Measurements from ENCODE around the gene CDHR1.

Gene CDHR1

GRCh38 chr10:84235096-84235495 is 40.8 kb downstream of the CDHR1 start:
- no peak for DNase-seq

GRCh38 chr10:84236807-84237198 is 42.5 kb downstream of the CDHR1 start:
- DNase-seq: no peak

GRCh38 chr10:84237199-84238051 is 43.1 kb downstream of the CDHR1 start:
- no peak for DNase-seq

- no peak for DNase-seq
Observed at GRCh38 chr10:84238909-84239308, 44.6 kb downstream of the CDHR1 start.

GRCh38 chr10:84241185-84241790 is 47.0 kb downstream of the CDHR1 start, which contains the start of gene LRIT1:
Gene LRIT1 (minus strand): TSS chr10:84241546. CDS start chr10:84241439, 107 bp downstream.
- DNase-seq: no peak

GRCh38 chr10:84243759-84244158 is 49.4 kb downstream of the CDHR1 start:
- no peak for DNase-seq

GRCh38 chr10:84244651-84245270 is 50.4 kb downstream of the CDHR1 start, which contains the start of gene RGR:
Gene RGR (plus strand): TSS chr10:84245053. CDS start chr10:84245091, 38 bp downstream.
- peak; percentile 82 for DNase-seq

- no peak for DNase-seq
Observed at GRCh38 chr10:84247496-84247895, 53.2 kb downstream of the CDHR1 start.

- DNase-seq: no peak
Observed at GRCh38 chr10:84248794-84249193, 54.5 kb downstream of the CDHR1 start.

- no peak for DNase-seq
Observed at GRCh38 chr10:84254552-84255478, 60.5 kb downstream of the CDHR1 start.

- no peak for DNase-seq
Observed at GRCh38 chr10:84256510-84257342, 62.4 kb downstream of the CDHR1 start.

GRCh38 chr10:84257343-84258020 is 63.1 kb downstream of the CDHR1 start:
- no peak for DNase-seq

GRCh38 chr10:84258034-84258695 is 63.8 kb downstream of the CDHR1 start:
- DNase-seq: no peak

- DNase-seq: no peak
Observed at GRCh38 chr10:84261236-84261915, 67.0 kb downstream of the CDHR1 start.

- no peak for DNase-seq
Observed at GRCh38 chr10:84262190-84262956, 68.0 kb downstream of the CDHR1 start.

GRCh38 chr10:84263716-84264115 is 69.4 kb downstream of the CDHR1 start:
- no peak for DNase-seq

- DNase-seq: peak; percentile 75
Observed at GRCh38 chr10:84264611-84265141, 70.3 kb downstream of the CDHR1 start.

- DNase-seq: no peak
Observed at GRCh38 chr10:84265418-84265817, 71.1 kb downstream of the CDHR1 start.
